GM18498 (cell line): ENCODE data around the gene EN2.

ENCODE experiments used
- ATAC-seq: cut with Tn5 transposase; IDR thresholded peaks from one replicate; pipeline ENCODE4 v1.9.1; 2021; ENCODE audit warnings: mild to moderate bottlenecking, moderate library complexity; ENCODE audit not compliant: unreplicated experiment

The EN2 gene

GRCh38 chr7:155450558-155450969 is 7.4 kb upstream of the EN2 start:
- no peak for ATAC-seq

DNA sequence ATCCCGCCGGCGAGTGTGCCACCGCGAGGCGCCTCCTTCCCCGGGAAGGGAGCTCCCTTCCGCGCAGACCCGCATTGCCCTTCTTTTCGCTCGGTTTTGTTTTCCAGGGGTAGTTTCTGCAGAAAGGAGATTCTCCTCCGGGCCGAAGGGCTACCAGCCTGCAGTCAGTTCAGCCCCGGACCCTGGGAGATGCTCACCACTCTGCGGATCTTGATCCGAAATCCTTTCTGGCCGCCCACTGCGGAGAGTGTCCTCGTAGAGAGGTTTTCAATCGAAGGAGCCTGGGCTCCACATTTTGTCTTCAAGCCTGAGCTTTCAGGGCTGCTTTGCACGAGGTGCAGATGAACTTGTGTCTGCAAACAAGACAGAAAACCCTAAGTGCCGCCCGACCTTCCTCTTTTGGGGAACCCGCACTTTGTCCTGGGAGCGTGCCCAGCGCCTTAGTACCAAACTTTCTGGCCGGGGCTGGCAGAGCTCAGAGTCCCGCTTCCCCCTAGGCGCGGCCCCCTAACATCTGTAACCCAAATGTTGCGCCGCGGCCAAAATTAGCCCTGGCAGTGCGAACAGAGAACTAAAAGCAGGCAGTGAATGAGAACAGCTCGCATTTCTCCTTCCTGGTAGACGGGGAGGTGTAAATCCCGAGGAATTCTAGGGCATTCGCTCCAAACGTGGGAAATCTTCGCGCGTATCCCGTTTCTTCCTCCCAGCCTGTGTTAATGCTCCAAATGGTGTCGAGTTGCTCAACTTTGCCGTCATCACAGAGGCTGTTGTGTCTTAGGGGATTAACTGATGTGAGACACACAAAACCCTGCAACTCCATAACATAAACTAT is 6.7 kb upstream of the EN2 start:
- no peak for ATAC-seq

DNA sequence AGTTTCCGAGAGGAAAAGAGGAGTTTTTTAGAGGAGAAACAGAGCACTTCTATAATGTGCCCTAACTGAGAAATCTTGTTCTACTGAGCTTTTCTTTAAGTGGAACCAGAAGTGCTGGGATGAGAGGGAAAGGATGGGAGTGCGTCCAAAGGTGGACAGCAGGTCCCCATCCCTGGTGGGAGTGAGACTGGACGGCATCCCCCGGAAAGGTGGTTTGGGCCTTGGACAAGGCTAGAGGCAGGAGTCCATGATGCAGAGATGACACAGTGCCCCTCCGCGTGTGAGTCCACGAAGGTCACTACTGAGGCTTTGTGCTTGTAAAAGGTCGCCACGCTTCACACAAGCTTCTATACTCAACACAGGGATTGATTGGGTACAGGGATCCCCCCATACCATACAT is 6.1 kb upstream of the EN2 start:
- ATAC-seq: no peak

GRCh38 chr7:155452505-155453295 is 5.2 kb upstream of the EN2 start:
- ATAC-seq: no peak

GRCh38 chr7:155453296-155454182 is 4.4 kb upstream of the EN2 start:
- ATAC-seq: no peak

GRCh38 chr7:155454183-155455112 is 3.5 kb upstream of the EN2 start:
- ATAC-seq: no peak

DNA sequence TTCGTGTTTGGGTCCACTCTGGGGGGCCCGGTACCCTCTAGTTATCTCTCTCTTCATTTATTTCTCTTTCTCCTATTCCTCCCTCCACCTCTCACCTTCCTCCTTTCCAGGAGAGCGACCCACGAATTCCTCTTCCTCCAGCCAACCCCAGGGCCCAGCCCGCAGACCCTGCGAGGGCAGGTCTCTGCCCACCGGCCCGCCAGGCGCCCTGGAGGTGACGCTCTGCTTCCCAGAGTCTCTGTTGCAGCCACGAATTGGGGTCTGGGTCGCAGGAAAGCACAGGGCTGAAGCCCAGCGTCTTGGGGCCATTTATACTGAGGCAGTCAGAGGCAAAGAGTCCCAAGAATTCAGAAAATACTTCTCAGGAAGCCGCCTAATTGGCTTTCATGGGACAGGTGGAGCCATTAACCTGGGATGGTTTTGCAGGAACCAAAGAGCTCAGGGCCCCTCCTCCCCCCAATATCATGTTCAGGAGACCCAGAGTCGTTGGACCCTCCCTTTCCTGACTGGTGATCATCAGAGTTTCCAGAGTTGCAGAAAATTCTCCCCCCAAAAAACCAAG is 2.7 kb upstream of the EN2 start:
- ATAC-seq: no peak

- no peak for ATAC-seq
Observed at GRCh38 chr7:155455776-155456737, 1.9 kb upstream of the EN2 start.

GRCh38 chr7:155456738-155457543 is 988 bp upstream of the EN2 start:
- no peak for ATAC-seq

- no peak for ATAC-seq
Observed at GRCh38 chr7:155457544-155458110, 302 bp upstream of the EN2 start.

- ATAC-seq: no peak
Observed at GRCh38 chr7:155458878-155459699, 1.2 kb downstream of the EN2 start.

DNA sequence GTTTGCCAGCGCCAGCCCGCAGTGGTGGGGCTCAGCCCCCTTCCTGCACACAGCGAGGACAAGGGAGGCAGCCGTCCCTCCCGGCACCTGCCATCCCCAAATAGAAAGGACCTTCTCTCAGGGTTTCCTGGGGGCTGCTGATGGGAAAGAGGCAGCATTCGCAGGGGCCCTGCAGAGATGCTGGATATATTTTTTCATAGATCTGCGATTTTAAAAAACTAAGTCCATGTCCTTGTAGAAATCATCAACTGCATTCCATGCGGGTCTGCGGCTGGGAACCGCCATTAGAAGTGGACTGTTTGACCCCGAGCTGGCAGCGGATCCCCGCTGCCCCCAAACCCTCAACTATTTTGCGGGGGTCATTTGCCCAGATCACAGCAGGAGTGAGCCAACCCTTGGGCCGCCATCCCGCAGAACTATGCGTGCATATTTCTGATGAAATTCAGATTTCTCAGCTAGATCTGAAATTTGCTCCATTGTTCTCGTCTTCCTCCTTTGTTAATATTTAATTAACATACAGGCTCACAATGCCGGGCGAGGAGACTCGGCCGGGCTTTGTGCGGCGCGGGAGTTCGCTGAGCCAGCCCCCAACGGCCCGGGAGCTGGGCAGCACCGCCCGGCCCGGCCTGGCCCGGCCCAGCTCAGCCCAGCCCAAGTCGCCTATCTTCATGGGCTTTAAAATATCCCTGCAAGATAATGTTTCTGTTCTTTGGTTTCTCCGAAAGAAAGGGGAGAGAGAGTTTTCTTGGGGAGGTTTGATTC is 2.0 kb downstream of the EN2 start:
- no peak for ATAC-seq

DNA sequence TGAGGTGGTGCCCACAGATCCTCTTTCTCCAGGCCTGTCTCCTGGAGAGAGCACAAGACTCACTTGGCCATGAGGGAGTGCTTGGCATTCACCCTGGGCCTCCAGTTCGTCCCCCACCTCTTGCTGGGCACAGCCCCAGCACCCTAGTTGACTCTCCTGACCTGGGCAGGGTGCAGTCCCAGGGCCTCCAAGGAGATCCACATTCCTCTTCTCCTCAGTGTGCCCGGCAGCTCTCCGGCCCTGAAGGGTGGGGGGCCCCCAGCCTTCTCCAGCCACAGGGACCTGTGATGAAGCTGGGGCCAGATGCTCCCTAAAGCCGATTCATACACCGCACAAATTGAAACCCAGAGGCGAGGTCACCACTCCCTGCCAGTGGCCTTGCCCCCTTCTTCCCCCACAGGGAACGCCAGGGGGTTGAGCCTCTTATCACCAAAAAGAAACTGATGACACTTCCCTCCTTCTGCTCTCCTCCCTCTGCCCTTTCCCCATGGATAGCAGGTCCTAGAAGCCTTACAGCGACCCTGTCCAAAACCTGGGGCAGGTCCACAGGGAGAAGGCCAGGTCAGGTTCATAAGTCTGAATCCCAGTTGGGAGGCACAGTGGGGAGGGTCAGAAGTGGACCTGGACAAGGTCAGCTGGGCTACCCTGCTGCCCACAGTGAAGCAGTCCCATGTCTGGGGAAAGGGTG is 3.1 kb downstream of the EN2 start:
- no peak for ATAC-seq

DNA sequence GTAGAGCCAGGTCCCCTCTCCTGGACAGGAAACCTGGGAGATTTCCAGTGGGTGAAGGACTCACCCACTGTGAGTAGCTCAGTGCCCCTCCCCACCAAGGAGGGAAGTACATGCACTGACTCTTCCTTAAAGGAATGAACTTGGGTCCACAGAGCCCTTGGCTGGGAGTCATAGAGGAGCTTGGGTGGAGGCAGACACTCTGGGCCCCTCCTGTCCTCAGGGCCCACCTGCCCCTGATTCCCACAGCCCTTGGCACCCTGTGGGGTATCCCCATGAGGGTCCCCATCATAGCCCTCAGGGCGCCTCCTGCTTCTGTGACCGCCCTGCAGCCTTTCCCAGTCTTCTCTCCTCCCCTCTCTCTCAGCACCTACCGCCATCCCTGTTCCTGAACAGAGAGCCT is 3.7 kb downstream of the EN2 start:
- ATAC-seq: no peak

- no peak for ATAC-seq
Observed at GRCh38 chr7:155462163-155462735, 4.3 kb downstream of the EN2 start.
